Large intestine (tissue), 3 donors: ENCODE data around the gene FLNC. TPM values are rescaled to one million over a fixed set of nuclear protein-coding genes. Genes with fewer than 3 reads are reported as not detected.

Source experiments
- DNase-seq, 2 donors: peaks; one replicate each; pipeline versions ENCODE4 v3.0.0 to v3.0.0-alpha.2; 2013
- H3K27ac ChIP-seq: one replicate; pipeline ENCODE4 v1.5.1; 2013; ENCODE audit warnings: low read length
- H3K27me3 ChIP-seq: 2 replicates; pipeline ENCODE4 v1.6.1; 2013; ENCODE audit warnings: low read length; ENCODE audit not compliant: control insufficient read depth, insufficient read depth
- H3K36me3 ChIP-seq: 2 replicates; pipeline ENCODE4 v1.6.1; 2013; ENCODE audit warnings: low read length; ENCODE audit not compliant: control insufficient read depth, insufficient read depth
- H3K4me1 ChIP-seq: one replicate; pipeline ENCODE4 v1.6.1; 2013; ENCODE audit warnings: low read length; ENCODE audit not compliant: control insufficient read depth, insufficient read depth
- H3K4me3 ChIP-seq: one replicate; pipeline ENCODE4 v1.5.1; 2013; ENCODE audit warnings: low read length
- H3K9me3 ChIP-seq: one replicate; pipeline ENCODE4 v1.6.1; 2013; ENCODE audit warnings: mild to moderate bottlenecking, low read depth, low read length, moderate library complexity; ENCODE audit not compliant: control insufficient read depth
- WGBS: methylation state at CpG from one replicate; pipeline ENCODE4 v1.1.5; 2013; ENCODE audit warnings: low lambda C conversion rate; ENCODE audit not compliant: insufficient coverage; 5-methylcytosine and 5-hydroxymethylcytosine counted together
- polyA plus RNA-seq: library from polyadenylated mRNA; unstranded; fragments of 120-200 nt; gene quantifications from one replicate; pipeline ENCODE4 v1.2.1, GENCODE V29; 2013

FLNC gene
- polyA plus RNA-seq, 1 donor, result 53.3 TPM

GRCh38 chr7:128862571-128863432 lies 32.6 kb downstream of the FLNC start, which contains the start of gene ATP6V1F:
TSS of gene ATP6V1F (plus strand) at chr7:128862856. CDS start at chr7:128862905, 49 bp downstream.
- Histone ChIP-seq H3K9me3 (no peaks in the 10 kb centered on the region), H3K27ac (peak within 1 kb of the TSS; percentile 90), H3K36me3 (peaks cover 26% of the 10 kb centered on the region), H3K27me3 (no peaks in the 10 kb centered on the region), H3K4me1 (peaks cover 16% of the 10 kb centered on the region), H3K4me3 (peak within 1 kb of the TSS; percentile 75)
- peak; percentile 98 to 99 for DNase-seq
- no CpG with 5 or more reads among the region's 65 CpGs for WGBS

DNA sequence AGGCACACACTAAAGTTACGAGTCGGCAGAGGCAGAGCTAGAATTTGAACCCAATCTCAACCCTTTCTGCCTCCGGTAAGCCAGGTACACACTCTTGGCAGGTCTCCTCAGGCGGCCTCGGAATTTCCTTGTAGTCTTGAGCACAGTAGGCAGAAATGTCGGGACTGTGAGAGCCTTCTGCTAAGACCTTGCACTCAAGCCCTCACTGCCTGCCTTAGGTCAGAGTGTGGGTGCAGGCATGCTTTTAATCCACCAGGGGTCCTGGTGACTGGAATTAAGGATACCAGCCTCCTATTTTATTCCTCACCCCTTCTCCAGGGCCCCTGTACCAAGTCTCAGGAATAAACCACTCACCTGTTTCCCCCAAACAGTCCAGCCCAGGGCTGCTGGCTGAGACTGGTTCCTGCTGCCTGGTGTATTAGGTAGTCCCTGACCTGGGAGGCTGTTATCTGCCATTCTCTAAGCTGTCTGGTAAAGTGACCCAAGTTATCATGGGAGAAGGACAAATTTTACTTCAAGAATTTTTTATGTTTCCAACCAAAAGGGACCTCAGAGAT lies 33.3 kb downstream of the FLNC start:
- no CpG with 5 or more reads among the region's 6 CpGs for WGBS
- peaks cover 24% of the 10 kb centered on the region for H3K36me3 ChIP-seq
- H3K4me3 ChIP-seq, result peak overlapping the region; percentile 75
- peaks cover 22% of the 10 kb centered on the region for H3K4me1 ChIP-seq
- no peaks in the 10 kb centered on the region for H3K9me3 ChIP-seq
- no peaks in the 10 kb centered on the region for H3K27me3 ChIP-seq
- peak overlapping the region; percentile 90 for H3K27ac ChIP-seq
- DNase-seq, result peak in 1 of 2 donors; percentile 32

- Histone ChIP-seq H3K27me3 (peaks cover 4% of the 10 kb centered on the region), H3K36me3 (peaks cover 19% of the 10 kb centered on the region), H3K9me3 (no peaks in the 10 kb centered on the region), H3K4me3 (no peak overlapping the region), H3K27ac (no peak overlapping the region), H3K4me1 (peaks cover 30% of the 10 kb centered on the region)
- no CpG with 5 or more reads among the region's 12 CpGs for WGBS
- no peak for DNase-seq
These were observed 35.1 kb downstream of the FLNC start for GRCh38 chr7:128865303-128865702.

GRCh38 chr7:128865996-128866877 lies 36.0 kb downstream of the FLNC start:
- Histone ChIP-seq H3K27me3 (peaks cover 8% of the 10 kb centered on the region), H3K4me3 (no peak overlapping the region), H3K9me3 (no peaks in the 10 kb centered on the region), H3K36me3 (peaks cover 19% of the 10 kb centered on the region), H3K4me1 (peaks cover 31% of the 10 kb centered on the region), H3K27ac (no peak overlapping the region)
- WGBS, result no CpG with 5 or more reads among the region's 27 CpGs
- no peak for DNase-seq

DNA sequence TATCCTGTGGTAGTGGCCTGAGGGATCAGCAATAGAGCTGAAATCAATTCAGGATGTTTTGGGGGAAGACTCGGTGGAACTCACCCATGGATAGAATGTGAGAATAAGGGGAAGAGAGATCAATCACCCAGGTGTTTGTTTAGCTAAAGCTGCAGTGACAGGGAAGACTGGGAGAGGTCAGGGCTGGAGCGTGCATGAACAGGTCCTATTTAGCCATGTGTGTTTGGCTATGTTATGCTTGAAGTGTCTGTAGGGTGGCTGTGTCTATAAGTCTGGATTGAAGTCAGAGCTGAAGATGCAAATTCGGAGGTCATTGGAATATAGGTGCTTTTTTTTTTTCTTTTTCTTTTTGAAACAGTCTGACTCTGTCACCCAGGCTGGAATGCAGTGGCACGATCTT lies 37.0 kb downstream of the FLNC start:
- DNase-seq, result no peak
- Histone ChIP-seq H3K4me3 (no peak overlapping the region), H3K27me3 (peaks cover 8% of the 10 kb centered on the region), H3K4me1 (peaks cover 27% of the 10 kb centered on the region), H3K27ac (no peak overlapping the region), H3K9me3 (no peaks in the 10 kb centered on the region), H3K36me3 (peaks cover 19% of the 10 kb centered on the region)
- WGBS, result 80% methylated on average over 1 of the region's 4 CpGs

DNA sequence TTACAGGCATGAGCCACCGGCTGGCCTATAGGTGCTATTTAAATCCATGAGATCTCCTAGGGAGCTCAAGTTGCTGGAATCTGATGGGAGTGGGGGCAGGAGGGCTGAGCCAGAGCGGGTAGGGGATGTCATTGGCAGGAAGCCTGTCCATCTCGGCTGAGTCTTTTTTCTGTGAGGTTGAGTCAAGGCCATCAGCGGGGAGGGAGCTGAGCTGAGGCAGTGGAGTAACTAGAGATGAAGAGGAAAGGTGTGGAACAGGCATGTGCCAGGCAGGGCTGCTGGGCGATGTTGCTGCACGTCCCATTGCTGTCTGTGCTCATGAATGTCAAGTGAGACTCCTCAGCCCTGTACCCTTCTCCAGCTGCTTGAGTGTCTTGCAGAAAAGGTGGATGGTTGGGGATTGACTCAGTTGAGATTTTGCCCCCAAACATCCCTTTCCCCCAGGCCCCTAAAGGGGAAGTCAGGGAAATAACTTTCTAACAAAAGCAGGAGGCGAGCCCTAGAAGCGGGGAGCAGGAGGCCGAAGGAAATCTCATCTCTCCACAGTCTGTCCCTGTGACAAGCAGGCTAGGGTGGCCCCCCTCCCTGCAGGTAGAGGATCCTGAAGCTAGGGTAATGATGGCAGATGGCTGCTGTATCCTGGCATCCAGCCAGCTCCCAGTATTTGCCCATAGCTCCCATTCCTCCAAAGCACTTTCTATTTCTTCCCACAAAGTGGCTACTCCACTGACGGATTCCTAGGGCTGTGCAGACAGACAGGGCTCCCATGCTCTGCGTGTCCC lies 37.8 kb downstream of the FLNC start:
- no CpG with 5 or more reads among the region's 11 CpGs for WGBS
- Histone ChIP-seq H3K36me3 (peaks cover 19% of the 10 kb centered on the region), H3K9me3 (no peaks in the 10 kb centered on the region), H3K4me1 (peaks cover 30% of the 10 kb centered on the region), H3K27me3 (peaks cover 8% of the 10 kb centered on the region), H3K27ac (peak overlapping the region; percentile 3), H3K4me3 (no peak overlapping the region)
- peak in 1 of 2 donors; percentile 55 for DNase-seq

DNA sequence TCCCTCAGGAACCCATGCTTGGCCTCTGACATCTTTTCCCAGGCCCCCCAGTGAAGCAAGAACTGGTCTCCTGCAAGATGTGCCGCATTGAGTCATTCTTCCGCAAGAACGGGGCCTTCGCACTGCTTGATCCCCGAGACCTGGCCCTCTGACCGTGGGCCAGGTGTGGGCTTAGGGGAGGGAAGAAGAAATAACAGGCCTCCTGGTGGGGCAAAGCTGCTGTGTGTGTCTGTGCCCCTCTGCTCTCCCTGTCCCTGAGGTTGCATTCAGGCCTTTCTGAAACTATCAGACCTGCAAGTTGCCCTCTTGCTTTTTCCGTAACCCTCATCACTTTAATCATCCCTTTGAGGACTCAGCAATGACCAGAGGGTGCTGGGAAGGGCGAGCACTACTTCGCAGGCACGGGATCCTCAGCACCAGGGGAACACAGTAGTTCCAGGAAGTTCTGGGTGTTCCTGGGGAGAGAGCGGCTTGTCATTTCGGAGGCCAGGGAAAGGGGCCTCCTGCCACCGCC lies 38.5 kb downstream of the FLNC start:
- H3K4me3 ChIP-seq, result peak overlapping the region; percentile 52
- DNase-seq, result no peak
- no peaks in the 10 kb centered on the region for H3K9me3 ChIP-seq
- H3K36me3 ChIP-seq, result peaks cover 19% of the 10 kb centered on the region
- peak overlapping the region; percentile 3 for H3K27ac ChIP-seq
- peaks cover 8% of the 10 kb centered on the region for H3K27me3 ChIP-seq
- no CpG with 5 or more reads among the region's 13 CpGs for WGBS
- H3K4me1 ChIP-seq, result peaks cover 36% of the 10 kb centered on the region

GRCh38 chr7:128869138-128869943 lies 39.1 kb downstream of the FLNC start:
- H3K27ac ChIP-seq, result peak overlapping the region; percentile 49
- WGBS, result no CpG with 5 or more reads among the region's 86 CpGs
- H3K4me1 ChIP-seq, result peaks cover 40% of the 10 kb centered on the region
- H3K9me3 ChIP-seq, result no peaks in the 10 kb centered on the region
- peak overlapping the region; percentile 52 for H3K4me3 ChIP-seq
- peaks cover 8% of the 10 kb centered on the region for H3K27me3 ChIP-seq
- H3K36me3 ChIP-seq, result peaks cover 19% of the 10 kb centered on the region
- peak; percentile 55 to 80 for DNase-seq

DNA sequence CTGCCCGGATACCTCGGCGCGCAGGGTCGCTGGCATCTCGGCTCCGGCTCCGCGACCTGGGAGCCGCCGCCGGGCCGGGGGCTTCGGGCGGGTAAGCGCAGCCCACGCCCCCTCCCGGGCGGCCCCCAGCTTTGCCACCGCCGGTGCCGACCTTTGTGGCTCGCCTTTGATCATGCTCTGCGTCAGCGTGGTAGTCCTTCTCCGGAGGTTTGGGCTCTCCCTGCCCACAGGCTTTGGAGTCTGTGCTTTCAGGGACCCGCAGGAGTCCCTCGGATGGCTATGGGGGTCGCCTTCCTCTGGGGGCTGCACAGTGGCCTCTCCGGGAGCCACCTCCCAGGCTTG lies 39.7 kb downstream of the FLNC start:
- peaks cover 43% of the 10 kb centered on the region for H3K4me1 ChIP-seq
- WGBS, result no CpG with 5 or more reads among the region's 30 CpGs
- H3K4me3 ChIP-seq, result no peak overlapping the region
- no peaks in the 10 kb centered on the region for H3K9me3 ChIP-seq
- peaks cover 17% of the 10 kb centered on the region for H3K36me3 ChIP-seq
- no peak overlapping the region for H3K27ac ChIP-seq
- H3K27me3 ChIP-seq, result peaks cover 8% of the 10 kb centered on the region
- DNase-seq, result no peak
